H9 (cell line): ENCODE data around the gene RNF141. TPM values are rescaled to one million over a fixed set of nuclear protein-coding genes. Genes with fewer than 3 reads are reported as not detected.

ENCODE experiments used
- DNase-seq: peaks from one replicate; pipeline ENCODE4 v3.0.0-alpha.2; 2017
- H2AFZ ChIP-seq: one replicate; pipeline ENCODE4 v1.6.1; 2013; ENCODE audit warnings: mild to moderate bottlenecking, low read length, control low read depth, moderate library complexity
- H2AK5ac ChIP-seq: 2 replicates; pipeline ENCODE4 v1.6.1; 2013; ENCODE audit warnings: low read length, control low read depth, mixed read lengths; ENCODE audit not compliant: insufficient read length
- H2BK120ac ChIP-seq: one replicate; pipeline ENCODE4 v1.6.1; 2013; ENCODE audit warnings: low read depth, mild to moderate bottlenecking, low read length, control low read depth, inconsistent platforms; ENCODE audit not compliant: poor library complexity, severe bottlenecking
- H2BK12ac ChIP-seq: 2 replicates; pipeline ENCODE4 v1.6.1; 2013; ENCODE audit warnings: low read length, control low read depth, mixed read lengths, low read depth; ENCODE audit not compliant: insufficient read length
- H2BK15ac ChIP-seq: 2 replicates; pipeline ENCODE4 v1.6.1; 2013; ENCODE audit warnings: low read depth, low read length, control low read depth
- H2BK20ac ChIP-seq: one replicate; pipeline ENCODE4 v1.6.1; 2013; ENCODE audit warnings: low read depth, mild to moderate bottlenecking, low read length, control low read depth, inconsistent platforms; ENCODE audit not compliant: poor library complexity, severe bottlenecking
- H2BK5ac ChIP-seq: 2 replicates; pipeline ENCODE4 v1.6.1; 2013; ENCODE audit warnings: low read length, control low read depth, mixed read lengths; ENCODE audit not compliant: insufficient read length
- H3K14ac ChIP-seq: 2 replicates; pipeline ENCODE4 v1.6.1; 2013; ENCODE audit warnings: low read length, control low read depth; ENCODE audit not compliant: insufficient read depth
- H3K18ac ChIP-seq: 2 replicates; pipeline ENCODE4 v1.6.1; 2013; ENCODE audit warnings: low read depth, mild to moderate bottlenecking, mixed read lengths, low read length, control low read depth; ENCODE audit not compliant: insufficient read length
- H3K23ac ChIP-seq: 2 replicates; pipeline ENCODE4 v1.6.1; 2013; ENCODE audit warnings: low read length, control low read depth, mixed read lengths, low read depth; ENCODE audit not compliant: insufficient read length
- H3K23me2 ChIP-seq: 2 replicates; pipeline ENCODE4 v1.6.1; 2013; ENCODE audit warnings: low read depth, mild to moderate bottlenecking, mixed read lengths, low read length, control low read depth; ENCODE audit not compliant: insufficient read length, poor library complexity, severe bottlenecking
- H3K27ac ChIP-seq: 2 replicates; pipeline ENCODE4 v1.5.1; 2013; ENCODE audit warnings: low read length, control low read depth, mixed read lengths, low read depth; ENCODE audit not compliant: insufficient read length
- H3K27me3 ChIP-seq: 2 replicates; pipeline ENCODE4 v1.6.1; 2013; ENCODE audit warnings: low read length, control low read depth, inconsistent platforms; ENCODE audit not compliant: insufficient read depth
- H3K4ac ChIP-seq: 2 replicates; pipeline ENCODE4 v1.6.1; 2013; ENCODE audit warnings: low read depth, mild to moderate bottlenecking, control low read depth, inconsistent platforms, low read length, moderate library complexity
- H3K4me1 ChIP-seq: 2 replicates; pipeline ENCODE4 v1.6.1; 2013; ENCODE audit warnings: low read length, control low read depth, inconsistent platforms; ENCODE audit not compliant: insufficient read depth
- H3K4me2 ChIP-seq: 2 replicates; pipeline ENCODE4 v1.6.1; 2013; ENCODE audit warnings: low read length, control low read depth, mixed read lengths; ENCODE audit not compliant: insufficient read length, insufficient read depth
- H3K56ac ChIP-seq: 2 replicates; pipeline ENCODE4 v1.6.1; 2013; ENCODE audit warnings: low read depth, mild to moderate bottlenecking, mixed read lengths, low read length, control low read depth; ENCODE audit not compliant: insufficient read length
- H3K79me1 ChIP-seq: 2 replicates; pipeline ENCODE4 v1.6.1; 2013; ENCODE audit warnings: low read depth, mild to moderate bottlenecking, moderate library complexity, low read length, control low read depth, inconsistent platforms; ENCODE audit not compliant: insufficient read depth, poor library complexity, severe bottlenecking
- H3K79me2 ChIP-seq: 2 replicates; pipeline ENCODE4 v1.6.1; 2013; ENCODE audit warnings: low read length, control low read depth, inconsistent platforms; ENCODE audit not compliant: insufficient read depth
- H3K9ac ChIP-seq: 2 replicates; pipeline ENCODE4 v1.6.1; 2013; ENCODE audit warnings: low read length, control low read depth, mixed read lengths; ENCODE audit not compliant: insufficient read length; ENCODE audit errors: extremely low read depth
- H3K9me3 ChIP-seq: one replicate; pipeline ENCODE4 v1.6.1; 2013; ENCODE audit warnings: low read depth, low read length, inconsistent platforms; ENCODE audit not compliant: control insufficient read depth
- H3T11ph ChIP-seq: one replicate; pipeline ENCODE4 v1.6.1; 2013; ENCODE audit warnings: mild to moderate bottlenecking, low read length, control low read depth, inconsistent platforms
- H4K20me1 ChIP-seq: one replicate; pipeline ENCODE4 v1.6.1; 2013; ENCODE audit not compliant: control insufficient read depth, insufficient read length, insufficient read depth
- H4K5ac ChIP-seq: 2 replicates; pipeline ENCODE4 v1.6.1; 2013; ENCODE audit warnings: low read depth, mild to moderate bottlenecking, mixed read lengths, low read length, control low read depth; ENCODE audit not compliant: insufficient read length
- H4K8ac ChIP-seq: replicated peaks from 2 replicates; pipeline ENCODE4 v1.6.1; 2013; ENCODE audit warnings: low read length, control low read depth, mixed read lengths, low read depth; ENCODE audit not compliant: insufficient read length
- H4K91ac ChIP-seq: 2 replicates; pipeline ENCODE4 v1.6.1; 2013; ENCODE audit warnings: low read depth, mild to moderate bottlenecking, moderate library complexity, mixed read lengths, low read length, control low read depth; ENCODE audit not compliant: insufficient read length
- H3K27ac Mint-ChIP-seq, 3 experiments: 2 replicates in 2 of 3; 3 replicates in 1 of 3; pipeline ENCODE4 v1.8.0; 2020 to 2021; ENCODE audit warnings: mixed read lengths in 3 of 3, mild to moderate bottlenecking in 1 of 3, moderate library complexity in 1 of 3
- H3K27me3 Mint-ChIP-seq: 2 replicates; pipeline ENCODE4 v1.8.0; 2021; ENCODE audit warnings: low read depth, mild to moderate bottlenecking, moderate library complexity, mixed read lengths
- H3K36me3 Mint-ChIP-seq, 3 experiments: 2 replicates in 2 of 3; 3 replicates in 1 of 3; pipeline ENCODE4 v1.8.0; 2020 to 2021; ENCODE audit warnings: low read depth in 3 of 3, mixed read lengths in 3 of 3; ENCODE audit not compliant: insufficient read depth in 1 of 3
- H3K4me1 Mint-ChIP-seq, 2 experiments: 2 replicates each; pipeline ENCODE4 v1.8.0; 2020; ENCODE audit warnings: mixed read lengths in 2 of 2
- H3K4me3 Mint-ChIP-seq, 2 experiments: 2 replicates in 1 of 2; 3 replicates in 1 of 2; pipeline ENCODE4 v1.8.0; 2020 to 2021; ENCODE audit warnings: mild to moderate bottlenecking in 2 of 2, mixed read lengths in 2 of 2, moderate library complexity in 1 of 2
- H3K9me3 Mint-ChIP-seq, 2 experiments: 2 replicates in 1 of 2; 3 replicates in 1 of 2; pipeline ENCODE4 v1.8.0; 2020; ENCODE audit warnings: mild to moderate bottlenecking in 2 of 2, mixed read lengths in 2 of 2, moderate library complexity in 1 of 2
- total RNA-seq: library from RNA; stranded (reverse); gene quantifications from 2 replicates; pipeline ENCODE4 v1.2.1, GENCODE V29; 2021
- TF ChIP-seq, protein P1 (sequence below): fragments of 200-600 bp; sonication (generic); conservative IDR thresholded peaks from 3 replicates; pipeline ENCODE4 v1.8.0; 2021; ENCODE audit warnings: antibody characterized with exemption, mild to moderate bottlenecking

Gene RNF141
- total RNA-seq, 1 experiment from 2014 or later, result 24.7 TPM

DNA sequence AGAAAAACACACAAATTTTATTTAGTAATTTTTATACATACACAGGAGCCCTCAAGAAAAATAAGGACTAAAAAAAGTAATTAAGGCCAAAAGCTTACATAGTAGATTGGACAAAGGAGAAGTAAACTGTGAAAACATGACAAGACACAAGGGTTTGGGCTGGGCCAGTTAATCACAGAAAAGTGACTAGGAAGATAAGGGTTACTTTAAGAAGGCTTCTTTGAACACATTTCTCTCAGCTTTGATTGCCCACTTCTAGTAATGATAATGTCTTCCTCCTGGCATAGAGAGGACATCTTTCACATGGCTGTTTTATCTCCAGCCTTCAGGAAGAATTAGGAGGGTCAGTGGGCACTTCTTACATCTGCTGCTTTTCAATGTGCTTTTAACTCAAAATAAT, 3.4 kb downstream of the RNF141 start:
- TF ChIP-seq, protein P1, sequence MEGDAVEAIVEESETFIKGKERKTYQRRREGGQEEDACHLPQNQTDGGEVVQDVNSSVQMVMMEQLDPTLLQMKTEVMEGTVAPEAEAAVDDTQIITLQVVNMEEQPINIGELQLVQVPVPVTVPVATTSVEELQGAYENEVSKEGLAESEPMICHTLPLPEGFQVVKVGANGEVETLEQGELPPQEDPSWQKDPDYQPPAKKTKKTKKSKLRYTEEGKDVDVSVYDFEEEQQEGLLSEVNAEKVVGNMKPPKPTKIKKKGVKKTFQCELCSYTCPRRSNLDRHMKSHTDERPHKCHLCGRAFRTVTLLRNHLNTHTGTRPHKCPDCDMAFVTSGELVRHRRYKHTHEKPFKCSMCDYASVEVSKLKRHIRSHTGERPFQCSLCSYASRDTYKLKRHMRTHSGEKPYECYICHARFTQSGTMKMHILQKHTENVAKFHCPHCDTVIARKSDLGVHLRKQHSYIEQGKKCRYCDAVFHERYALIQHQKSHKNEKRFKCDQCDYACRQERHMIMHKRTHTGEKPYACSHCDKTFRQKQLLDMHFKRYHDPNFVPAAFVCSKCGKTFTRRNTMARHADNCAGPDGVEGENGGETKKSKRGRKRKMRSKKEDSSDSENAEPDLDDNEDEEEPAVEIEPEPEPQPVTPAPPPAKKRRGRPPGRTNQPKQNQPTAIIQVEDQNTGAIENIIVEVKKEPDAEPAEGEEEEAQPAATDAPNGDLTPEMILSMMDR, result no peak
- peaks cover 11 to 12% of the 10 kb centered on the region in 2 experiments for H3K4me1 Mint-ChIP-seq
- no peak overlapping the region for H3K27ac Mint-ChIP-seq
- Histone ChIP-seq H2BK12ac (no peak overlapping the region), H3K56ac (no peak overlapping the region), H3T11ph (no peak overlapping the region), H3K4me2 (no peak overlapping the region), H3K4ac (no peak overlapping the region), H4K20me1 (no peaks in the 10 kb centered on the region), H4K5ac (no peak overlapping the region), H3K18ac (no peak overlapping the region), H3K23ac (no peak overlapping the region), H3K27me3 (no peaks in the 10 kb centered on the region), H3K27ac (no peak overlapping the region), H3K14ac (no peak overlapping the region), H3K79me1 (no peaks in the 10 kb centered on the region), H3K23me2 (peaks cover 6% of the 10 kb centered on the region), H3K4me1 (0 out of 2 replicates have a peak, but pooled peaks cover 2% of the 10 kb centered on the region), H4K8ac (no peak overlapping the region), H2AFZ (no peak overlapping the region), H2BK120ac (no peak overlapping the region), H2AK5ac (no peak overlapping the region), H2BK20ac (no peak overlapping the region), H2BK15ac (no peak overlapping the region), H4K91ac (no peak overlapping the region), H3K9me3 (no peaks in the 10 kb centered on the region), H3K9ac (no peak overlapping the region), H2BK5ac (no peak overlapping the region), H3K79me2 (no peaks in the 10 kb centered on the region)
- peaks cover 7% of the 10 kb centered on the region; the same call in 1 of the 2 replicates for H3K27me3 Mint-ChIP-seq
- H3K9me3 Mint-ChIP-seq, result no peaks in the 10 kb centered on the region; a peak in 1 of 5 replicates
- H3K4me3 Mint-ChIP-seq, result no peak overlapping the region
- no peak for DNase-seq
- peaks cover 0 to 5% (median 0%) of the 10 kb centered on the region in 3 experiments; a peak in 1 of 7 replicates for H3K36me3 Mint-ChIP-seq
